SK-N-SH (cell line): ENCODE measurements around the gene LBR. TPM values are rescaled to one million over a fixed set of nuclear protein-coding genes. Genes with fewer than 3 reads are reported as not detected.

Experiments used
- CTCF ChIA-PET: fragments of 300-600, 350-600 bp; formaldehyde crosslinking; extraction: SDS; loops from one replicate; lab custom pipeline; 2021; lab: Yijun Ruan, JAX
- POLR2A ChIA-PET: fragments of 350-600 bp; sonication (Branson Sonifier 250); formaldehyde crosslinking; extraction: SDS; loops from one replicate; lab custom pipeline; 2020; ENCODE audit warnings: antibody characterized with exemption, inconsistent platforms; lab: Yijun Ruan, JAX
- DNase-seq: peaks from one replicate; pipeline ENCODE4 v3.0.0; 2012
- H2AFZ ChIP-seq: fragments of 200-600 bp; sonication (generic); 2 replicates; pipeline ENCODE4 v1.8.1; 2016; ENCODE audit warnings: antibody characterized with exemption, mild to moderate bottlenecking, low read depth
- H3F3A ChIP-seq: fragments of 200-600 bp; sonication (generic); replicated peaks from 2 replicates; pipeline ENCODE3; 2016; ENCODE audit warnings: antibody characterized with exemption, mild to moderate bottlenecking; ENCODE audit not compliant: insufficient read depth
- H3K27ac ChIP-seq, 2 experiments: fragments of 200-500 bp in 1 of 2; fragments of 200-600 bp in 1 of 2; sonication (Bioruptor generic) in 1 of 2; sonication (generic), shearing (Covaris generic) in 1 of 2; 2 replicates each; pipeline versions ENCODE4 v1.5.1 to v1.6.1; 2014 to 2016; ENCODE audit warnings: low read depth in 2 of 2, inconsistent platforms in 1 of 2, low read length in 1 of 2, mild to moderate bottlenecking in 1 of 2, mixed read lengths in 1 of 2
- H3K27me3 ChIP-seq: fragments of 200-600 bp; sonication (generic), shearing (Covaris generic); 2 replicates; pipeline ENCODE4 v1.6.1; 2016; ENCODE audit warnings: mixed run types; ENCODE audit not compliant: insufficient read depth
- H3K36me3 ChIP-seq, 2 experiments: fragments of 200-500 bp in 1 of 2; fragments of 200-600 bp in 1 of 2; sonication (Bioruptor generic) in 1 of 2; sonication (generic) in 1 of 2; replicated peaks in 1 of 2; 2 replicates each; pipeline versions ENCODE3 to v1.5.1; 2014 to 2016; ENCODE audit warnings: low read length in 1 of 2, mild to moderate bottlenecking in 1 of 2; ENCODE audit not compliant: insufficient read depth in 2 of 2, control insufficient read depth in 1 of 2
- H3K4me1 ChIP-seq, 2 experiments: fragments of 200-500 bp in 1 of 2; fragments of 200-600 bp in 1 of 2; sonication (Bioruptor generic) in 1 of 2; sonication (generic), shearing (Covaris generic) in 1 of 2; 2 replicates each; pipeline versions ENCODE4 v1.5.1 to v1.6.1; 2014 to 2016; ENCODE audit warnings: low read depth in 1 of 2, low read length in 1 of 2, mixed run types in 1 of 2; ENCODE audit not compliant: insufficient read depth in 2 of 2, control insufficient read depth in 1 of 2
- H3K4me2 ChIP-seq: fragments of 200-600 bp; sonication (generic), shearing (Covaris generic); 2 replicates; pipeline ENCODE4 v1.6.1; 2017; ENCODE audit warnings: mixed run types
- H3K4me3 ChIP-seq, 2 experiments: fragments of 200-500 bp in 1 of 2; fragments of 200-600 bp in 1 of 2; sonication (Bioruptor generic) in 1 of 2; sonication (generic), shearing (Covaris generic) in 1 of 2; 2 replicates each; pipeline versions ENCODE4 v1.5.1 to v1.8.1; 2014 to 2016; ENCODE audit warnings: low read depth in 2 of 2, inconsistent platforms in 1 of 2, low read length in 1 of 2, mild to moderate bottlenecking in 1 of 2, mixed read lengths in 1 of 2, moderate library complexity in 1 of 2
- H3K79me2 ChIP-seq: fragments of 200-600 bp; sonication (generic); 2 replicates; pipeline ENCODE4 v1.8.1; 2017; ENCODE audit warnings: mild to moderate bottlenecking; ENCODE audit not compliant: insufficient read depth
- H3K9ac ChIP-seq: fragments of 200-600 bp; sonication (generic); 2 replicates; pipeline ENCODE4 v1.6.1; 2017; ENCODE audit warnings: mixed run types
- H3K9me2 ChIP-seq: fragments of 200-600 bp; sonication (generic); 2 replicates; pipeline ENCODE4 v1.6.1; 2017; ENCODE audit warnings: mixed run types
- H3K9me3 ChIP-seq: fragments of 200-600 bp; sonication (generic); 2 replicates; pipeline ENCODE4 v1.6.1; 2017; ENCODE audit warnings: mixed run types, mild to moderate bottlenecking, moderate library complexity
- H4K20me1 ChIP-seq: fragments of 200-600 bp; sonication (generic); 2 replicates; pipeline ENCODE4 v1.6.1; 2017; ENCODE audit warnings: mild to moderate bottlenecking, mixed run types; ENCODE audit not compliant: insufficient read depth
- CHD2 ChIP-seq: fragments of 150-350 bp; IDR thresholded peaks from 2 replicates; pipeline ENCODE4 v1.6.1; 2018; ENCODE audit warnings: low read length; ENCODE audit not compliant: partially characterized antibody
- ELF1 ChIP-seq: IDR thresholded peaks from 2 replicates; pipeline ENCODE4 v1.4.0; 2012
- EP300 ChIP-seq, 2 experiments: IDR thresholded peaks; 2 replicates each; pipeline versions ENCODE4 v1.4.0 to v1.6.1; 2012; ENCODE audit warnings: borderline replicate concordance in 1 of 2, low read depth in 1 of 2, low read length in 1 of 2
- EZH2phosphoT487 ChIP-seq: fragments of 200-600 bp; sonication (generic); IDR thresholded peaks from 2 replicates; pipeline ENCODE4 v1.6.1; 2017; ENCODE audit warnings: low read depth, mixed run types, mild to moderate bottlenecking, antibody characterized with exemption, moderate library complexity, borderline replicate concordance
- FOXM1 ChIP-seq: IDR thresholded peaks from 2 replicates; pipeline ENCODE4 v1.4.0; 2012; ENCODE audit warnings: low read depth, mild to moderate bottlenecking
- JUND ChIP-seq: IDR thresholded peaks from 2 replicates; pipeline ENCODE4 v1.4.0; 2012
- RAD21 ChIP-seq: IDR thresholded peaks from 2 replicates; pipeline ENCODE4 v1.6.1; 2012; ENCODE audit warnings: mild to moderate bottlenecking, low read length
- RCOR1 ChIP-seq: fragments of 150-350 bp; IDR thresholded peaks from 2 replicates; pipeline ENCODE4 v1.6.1; 2017; ENCODE audit warnings: antibody characterized with exemption, low read length
- RFX5 ChIP-seq: IDR thresholded peaks from 2 replicates; pipeline ENCODE4 v1.6.1; 2012; ENCODE audit warnings: mild to moderate bottlenecking, improper control_type of control experiment, low read length
- RXRA ChIP-seq: IDR thresholded peaks from 2 replicates; pipeline ENCODE4 v1.4.0; 2012; ENCODE audit warnings: low read depth, mild to moderate bottlenecking, borderline replicate concordance
- SMC3 ChIP-seq: IDR thresholded peaks from 2 replicates; pipeline ENCODE4 v1.6.1; 2012; ENCODE audit warnings: low read depth, low read length, improper control_type of control experiment
- TAF1 ChIP-seq: IDR thresholded peaks from 2 replicates; pipeline ENCODE4 v1.6.1; 2012; ENCODE audit warnings: low read depth, mild to moderate bottlenecking, low read length, moderate library complexity, borderline replicate concordance
- TEAD4 ChIP-seq: IDR thresholded peaks from 2 replicates; pipeline ENCODE4 v1.4.0; 2012; ENCODE audit warnings: mild to moderate bottlenecking, borderline replicate concordance; ENCODE audit not compliant: insufficient read depth
- YY1 ChIP-seq: IDR thresholded peaks from 2 replicates; pipeline ENCODE4 v1.4.0; 2012; ENCODE audit warnings: low read depth, mild to moderate bottlenecking
- WGBS: methylation state at CpG from one replicate; pipeline ENCODE4 v1.1.6; 2017; ENCODE audit warnings: low lambda C conversion rate; 5-methylcytosine and 5-hydroxymethylcytosine counted together
- polyA plus RNA-seq, 3 experiments: library from polyadenylated mRNA; depleted of rRNA; stranded (reverse); fragments of >200 nt; gene quantifications; 2 replicates each; pipeline ENCODE4 v1.2.3, GENCODE V29; 2012
- TF ChIP-seq, protein P1 (sequence below): IDR thresholded peaks from 2 replicates; pipeline ENCODE4; 2012
- TF ChIP-seq, protein P2 (sequence below): fragments of 150-350 bp; IDR thresholded peaks from 2 replicates; pipeline ENCODE4 v1.6.1; 2016; ENCODE audit warnings: mild to moderate bottlenecking, low read depth, low read length
- TF ChIP-seq, protein P3 (sequence below): fragments of 150-350 bp; IDR thresholded peaks from 2 replicates; pipeline ENCODE4 v1.6.1; 2017; ENCODE audit warnings: antibody characterized with exemption, low read length, low read depth, borderline replicate concordance
- TF ChIP-seq, protein P4 (sequence below): fragments of 200-600 bp; sonication (generic); IDR thresholded peaks from 2 replicates; pipeline ENCODE4 v1.6.1; 2017; ENCODE audit warnings: antibody characterized with exemption, mild to moderate bottlenecking, moderate library complexity
- TF ChIP-seq, protein P5 (sequence below): IDR thresholded peaks from 2 replicates; pipeline ENCODE4 v1.4.0; 2012; ENCODE audit warnings: low read depth, borderline replicate concordance

The LBR gene
- polyA plus RNA-seq, 1 of the 3 experiments (the other 2 are of a cell fraction): 10.6 TPM

DNA sequence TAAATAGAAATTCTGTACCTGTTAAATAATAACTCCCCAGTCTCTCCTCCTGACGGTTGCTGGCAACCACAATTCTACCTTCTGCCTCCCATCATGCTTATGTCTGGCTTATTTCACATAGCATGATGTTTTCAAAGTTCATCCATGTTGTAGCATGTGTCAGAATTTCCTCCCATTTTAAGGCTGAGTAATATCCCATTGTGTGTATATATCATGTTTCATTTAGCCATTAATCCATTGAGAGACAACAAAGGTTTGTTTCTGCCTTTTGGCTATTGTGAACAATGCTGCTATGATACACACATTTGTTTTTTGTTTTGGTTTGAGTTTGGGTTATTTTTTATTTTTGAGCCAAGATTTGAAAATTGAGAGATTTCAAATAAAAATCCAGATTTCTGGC, 72.0 kb downstream of the LBR start (continued):
- TF ChIP-seq EP300 (IDR thresholded peaks at IDR 0.05; ENCODE audit: borderline replicate concordance in 1 of 2, low read depth in 1 of 2, low read length in 1 of 2) (no peak), FOXM1 (no peak), TEAD4 (no peak), CHD2 (no peak), RCOR1 (no peak), JUND (no peak)
- TF ChIP-seq, all 33 proteins: peak for 0

DNA sequence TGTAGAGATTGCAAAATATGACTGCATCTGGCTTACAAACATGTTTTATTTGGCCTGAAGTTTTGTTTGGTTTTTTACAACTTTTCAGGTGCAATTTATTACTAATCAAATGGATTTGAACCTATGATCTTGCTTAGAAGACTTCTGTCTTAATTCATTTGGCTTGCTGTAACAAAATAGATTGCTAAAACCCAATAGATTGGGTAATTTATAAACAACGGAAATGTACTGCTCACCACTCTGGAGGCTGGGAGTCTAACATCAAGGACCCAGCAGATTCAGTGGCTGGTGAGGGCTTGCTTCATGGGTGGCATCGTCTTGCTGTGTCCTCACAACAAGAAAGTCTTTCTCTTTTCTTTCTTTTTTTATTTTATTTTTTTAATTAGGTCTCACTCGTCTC, 72.9 kb downstream of the LBR start:
- DNase-seq: no peak
- no peak overlapping the region for H3K4me3 ChIP-seq
- no peaks in the 10 kb centered on the region for H3K79me2 ChIP-seq
- ChIA-PET POLR2A (no interaction called here), CTCF (no interaction called here)
- no peak overlapping the region for H3K27ac ChIP-seq
- no peak for TF ChIP-seq SMC3
- TF ChIP-seq RFX5: no peak
- TF ChIP-seq, protein P1, sequence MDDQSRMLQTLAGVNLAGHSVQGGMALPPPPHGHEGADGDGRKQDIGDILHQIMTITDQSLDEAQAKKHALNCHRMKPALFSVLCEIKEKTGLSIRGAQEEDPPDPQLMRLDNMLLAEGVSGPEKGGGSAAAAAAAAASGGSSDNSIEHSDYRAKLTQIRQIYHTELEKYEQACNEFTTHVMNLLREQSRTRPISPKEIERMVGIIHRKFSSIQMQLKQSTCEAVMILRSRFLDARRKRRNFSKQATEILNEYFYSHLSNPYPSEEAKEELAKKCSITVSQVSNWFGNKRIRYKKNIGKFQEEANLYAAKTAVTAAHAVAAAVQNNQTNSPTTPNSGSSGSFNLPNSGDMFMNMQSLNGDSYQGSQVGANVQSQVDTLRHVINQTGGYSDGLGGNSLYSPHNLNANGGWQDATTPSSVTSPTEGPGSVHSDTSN: no peak
- no peak for TF ChIP-seq JUND
- no peak for TF ChIP-seq FOXM1
- no peak for TF ChIP-seq EP300 (IDR thresholded peaks at IDR 0.05; ENCODE audit: borderline replicate concordance in 1 of 2, low read depth in 1 of 2, low read length in 1 of 2)
- TF ChIP-seq, protein P2, sequence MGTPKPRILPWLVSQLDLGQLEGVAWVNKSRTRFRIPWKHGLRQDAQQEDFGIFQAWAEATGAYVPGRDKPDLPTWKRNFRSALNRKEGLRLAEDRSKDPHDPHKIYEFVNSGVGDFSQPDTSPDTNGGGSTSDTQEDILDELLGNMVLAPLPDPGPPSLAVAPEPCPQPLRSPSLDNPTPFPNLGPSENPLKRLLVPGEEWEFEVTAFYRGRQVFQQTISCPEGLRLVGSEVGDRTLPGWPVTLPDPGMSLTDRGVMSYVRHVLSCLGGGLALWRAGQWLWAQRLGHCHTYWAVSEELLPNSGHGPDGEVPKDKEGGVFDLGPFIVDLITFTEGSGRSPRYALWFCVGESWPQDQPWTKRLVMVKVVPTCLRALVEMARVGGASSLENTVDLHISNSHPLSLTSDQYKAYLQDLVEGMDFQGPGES: no peak
- TF ChIP-seq YY1: no peak
- TF ChIP-seq TAF1: no peak
- no peak for TF ChIP-seq ELF1
- TF ChIP-seq CHD2: no peak
- TF ChIP-seq RAD21: no peak
- no peak for TF ChIP-seq RXRA
- TF ChIP-seq, protein P3, sequence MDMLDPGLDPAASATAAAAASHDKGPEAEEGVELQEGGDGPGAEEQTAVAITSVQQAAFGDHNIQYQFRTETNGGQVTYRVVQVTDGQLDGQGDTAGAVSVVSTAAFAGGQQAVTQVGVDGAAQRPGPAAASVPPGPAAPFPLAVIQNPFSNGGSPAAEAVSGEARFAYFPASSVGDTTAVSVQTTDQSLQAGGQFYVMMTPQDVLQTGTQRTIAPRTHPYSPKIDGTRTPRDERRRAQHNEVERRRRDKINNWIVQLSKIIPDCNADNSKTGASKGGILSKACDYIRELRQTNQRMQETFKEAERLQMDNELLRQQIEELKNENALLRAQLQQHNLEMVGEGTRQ: no peak
- TF ChIP-seq, protein P4, sequence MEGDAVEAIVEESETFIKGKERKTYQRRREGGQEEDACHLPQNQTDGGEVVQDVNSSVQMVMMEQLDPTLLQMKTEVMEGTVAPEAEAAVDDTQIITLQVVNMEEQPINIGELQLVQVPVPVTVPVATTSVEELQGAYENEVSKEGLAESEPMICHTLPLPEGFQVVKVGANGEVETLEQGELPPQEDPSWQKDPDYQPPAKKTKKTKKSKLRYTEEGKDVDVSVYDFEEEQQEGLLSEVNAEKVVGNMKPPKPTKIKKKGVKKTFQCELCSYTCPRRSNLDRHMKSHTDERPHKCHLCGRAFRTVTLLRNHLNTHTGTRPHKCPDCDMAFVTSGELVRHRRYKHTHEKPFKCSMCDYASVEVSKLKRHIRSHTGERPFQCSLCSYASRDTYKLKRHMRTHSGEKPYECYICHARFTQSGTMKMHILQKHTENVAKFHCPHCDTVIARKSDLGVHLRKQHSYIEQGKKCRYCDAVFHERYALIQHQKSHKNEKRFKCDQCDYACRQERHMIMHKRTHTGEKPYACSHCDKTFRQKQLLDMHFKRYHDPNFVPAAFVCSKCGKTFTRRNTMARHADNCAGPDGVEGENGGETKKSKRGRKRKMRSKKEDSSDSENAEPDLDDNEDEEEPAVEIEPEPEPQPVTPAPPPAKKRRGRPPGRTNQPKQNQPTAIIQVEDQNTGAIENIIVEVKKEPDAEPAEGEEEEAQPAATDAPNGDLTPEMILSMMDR: no peak
- TF ChIP-seq, protein P5, sequence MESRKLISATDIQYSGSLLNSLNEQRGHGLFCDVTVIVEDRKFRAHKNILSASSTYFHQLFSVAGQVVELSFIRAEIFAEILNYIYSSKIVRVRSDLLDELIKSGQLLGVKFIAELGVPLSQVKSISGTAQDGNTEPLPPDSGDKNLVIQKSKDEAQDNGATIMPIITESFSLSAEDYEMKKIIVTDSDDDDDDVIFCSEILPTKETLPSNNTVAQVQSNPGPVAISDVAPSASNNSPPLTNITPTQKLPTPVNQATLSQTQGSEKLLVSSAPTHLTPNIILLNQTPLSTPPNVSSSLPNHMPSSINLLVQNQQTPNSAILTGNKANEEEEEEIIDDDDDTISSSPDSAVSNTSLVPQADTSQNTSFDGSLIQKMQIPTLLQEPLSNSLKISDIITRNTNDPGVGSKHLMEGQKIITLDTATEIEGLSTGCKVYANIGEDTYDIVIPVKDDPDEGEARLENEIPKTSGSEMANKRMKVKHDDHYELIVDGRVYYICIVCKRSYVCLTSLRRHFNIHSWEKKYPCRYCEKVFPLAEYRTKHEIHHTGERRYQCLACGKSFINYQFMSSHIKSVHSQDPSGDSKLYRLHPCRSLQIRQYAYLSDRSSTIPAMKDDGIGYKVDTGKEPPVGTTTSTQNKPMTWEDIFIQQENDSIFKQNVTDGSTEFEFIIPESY: no peak
- no peak for TF ChIP-seq RCOR1
- no peak for TF ChIP-seq EZH2phosphoT487
- H3K4me2 ChIP-seq: no peak overlapping the region
- WGBS: 39% methylated on average over 3 of the region's 3 CpGs
- no peaks in the 10 kb centered on the region for H4K20me1 ChIP-seq
- no peaks in the 10 kb centered on the region for H3K36me3 ChIP-seq
- no peaks in the 10 kb centered on the region for H3K27me3 ChIP-seq
- no peak overlapping the region for H2AFZ ChIP-seq
- H3K9me3 ChIP-seq: no peaks in the 10 kb centered on the region
- H3K4me1 ChIP-seq: no peaks in the 10 kb centered on the region; a peak in 1 of 4 replicates
- no peaks in the 10 kb centered on the region for H3F3A ChIP-seq
- no peak overlapping the region for H3K9ac ChIP-seq
- H3K9me2 ChIP-seq: no peaks in the 10 kb centered on the region
